HEK293 (cell line): ENCODE measurements around the gene DNAH1.

ENCODE experiments used
- GLI2 ChIP-seq: fragments of 450-650 bp; formaldehyde crosslinking; IDR thresholded peaks from 2 replicates; pipeline ENCODE4; 2017; ENCODE audit warnings: missing biosample characterization, missing genetic modification characterization, low read depth, borderline replicate concordance
- GLIS2 ChIP-seq: fragments of 450-650 bp; formaldehyde crosslinking; IDR thresholded peaks from 2 replicates; pipeline ENCODE4 v1.5.1; 2016; ENCODE audit warnings: missing biosample characterization, missing genetic modification characterization
- MZF1 ChIP-seq: fragments of 450-650 bp; formaldehyde crosslinking; IDR thresholded peaks from 2 replicates; pipeline ENCODE4 v1.5.1; 2017; ENCODE audit warnings: missing biosample characterization, missing genetic modification characterization, borderline replicate concordance
- SP7 ChIP-seq: fragments of 450-650 bp; formaldehyde crosslinking; IDR thresholded peaks from 2 replicates; pipeline ENCODE4 v1.5.1; 2016; ENCODE audit warnings: missing biosample characterization, missing genetic modification characterization
- TRIM28 ChIP-seq: IDR thresholded peaks from 2 replicates; pipeline ENCODE4 v1.6.1; 2011; ENCODE audit warnings: low read length, control low read depth, borderline replicate concordance
- WT1 ChIP-seq: fragments of 450-650 bp; formaldehyde crosslinking; IDR thresholded peaks from 2 replicates; pipeline ENCODE4 v1.5.1; 2016; ENCODE audit warnings: missing biosample characterization, missing genetic modification characterization
- ZBTB20 ChIP-seq: fragments of 450-650 bp; formaldehyde crosslinking; IDR thresholded peaks from 2 replicates; pipeline ENCODE4 v1.5.1; 2016; ENCODE audit warnings: missing biosample characterization, missing genetic modification characterization
- ZBTB8A ChIP-seq: fragments of 450-650 bp; formaldehyde crosslinking; IDR thresholded peaks from 2 replicates; pipeline ENCODE4 v1.5.1; 2016; ENCODE audit warnings: missing biosample characterization, missing genetic modification characterization
- ZFP69B ChIP-seq: fragments of 450-650 bp; formaldehyde crosslinking; IDR thresholded peaks from 2 replicates; pipeline ENCODE4 v1.5.1; 2016; ENCODE audit warnings: missing biosample characterization, missing genetic modification characterization
- ZIC2 ChIP-seq: fragments of 450-650 bp; formaldehyde crosslinking; IDR thresholded peaks from 2 replicates; pipeline ENCODE4 v1.5.1; 2016; ENCODE audit warnings: missing biosample characterization, missing genetic modification characterization
- ZNF138 ChIP-seq: fragments of 450-650 bp; formaldehyde crosslinking; IDR thresholded peaks from 2 replicates; pipeline ENCODE4 v1.5.1; 2016; ENCODE audit warnings: missing biosample characterization, missing genetic modification characterization, borderline replicate concordance
- ZNF157 ChIP-seq: fragments of 450-650 bp; formaldehyde crosslinking; IDR thresholded peaks from 2 replicates; pipeline ENCODE4 v1.5.1; 2016; ENCODE audit warnings: missing biosample characterization, missing genetic modification characterization
- ZNF169 ChIP-seq: fragments of 450-650 bp; formaldehyde crosslinking; IDR thresholded peaks from 2 replicates; pipeline ENCODE4 v1.5.1; 2016; ENCODE audit warnings: missing biosample characterization, missing genetic modification characterization
- ZNF221 ChIP-seq: fragments of 450-650 bp; formaldehyde crosslinking; IDR thresholded peaks from 2 replicates; pipeline ENCODE4 v1.5.1; 2017; ENCODE audit warnings: missing biosample characterization, missing genetic modification characterization, borderline replicate concordance
- ZNF24 ChIP-seq: fragments of 450-650 bp; formaldehyde crosslinking; IDR thresholded peaks from 2 replicates; pipeline ENCODE4 v1.5.1; 2016; ENCODE audit warnings: missing biosample characterization, missing genetic modification characterization
- ZNF530 ChIP-seq: fragments of 450-650 bp; formaldehyde crosslinking; IDR thresholded peaks from 2 replicates; pipeline ENCODE4 v1.5.1; 2016; ENCODE audit warnings: low read depth, missing biosample characterization, missing genetic modification characterization
- ZNF560 ChIP-seq: fragments of 450-650 bp; formaldehyde crosslinking; IDR thresholded peaks from 2 replicates; pipeline ENCODE4 v1.5.1; 2017; ENCODE audit warnings: missing biosample characterization, missing genetic modification characterization, borderline replicate concordance
- ZNF600 ChIP-seq: fragments of 450-650 bp; formaldehyde crosslinking; IDR thresholded peaks from 2 replicates; pipeline ENCODE4 v1.5.1; 2016; ENCODE audit warnings: missing biosample characterization, missing genetic modification characterization
- ZNF610 ChIP-seq: fragments of 450-650 bp; formaldehyde crosslinking; IDR thresholded peaks from 2 replicates; pipeline ENCODE4 v1.5.1; 2016; ENCODE audit warnings: missing biosample characterization, missing genetic modification characterization, borderline replicate concordance
- ZNF654 ChIP-seq: fragments of 450-650 bp; formaldehyde crosslinking; IDR thresholded peaks from 2 replicates; pipeline ENCODE4 v1.5.1; 2016; ENCODE audit warnings: low read depth, missing biosample characterization, missing genetic modification characterization
- ZNF658 ChIP-seq: fragments of 450-650 bp; formaldehyde crosslinking; IDR thresholded peaks from 2 replicates; pipeline ENCODE4; 2016; ENCODE audit warnings: missing biosample characterization, missing genetic modification characterization
- ZNF785 ChIP-seq: fragments of 450-650 bp; formaldehyde crosslinking; IDR thresholded peaks from 2 replicates; pipeline ENCODE4 v1.5.1; 2016; ENCODE audit warnings: missing biosample characterization, missing genetic modification characterization
- TF ChIP-seq, protein P1 (sequence below): fragments of 450-650 bp; formaldehyde crosslinking; IDR thresholded peaks from 2 replicates; pipeline ENCODE4 v1.5.1; 2017; ENCODE audit warnings: missing biosample characterization, missing genetic modification characterization
- TF ChIP-seq, protein P2 (sequence below): fragments of 450-650 bp; formaldehyde crosslinking; IDR thresholded peaks from 2 replicates; pipeline ENCODE4 v1.5.1; 2017; ENCODE audit warnings: missing biosample characterization, missing genetic modification characterization
- TF ChIP-seq, protein P3 (sequence below): fragments of 450-650 bp; formaldehyde crosslinking; IDR thresholded peaks from 2 replicates; pipeline ENCODE4 v1.5.1; 2017; ENCODE audit warnings: missing biosample characterization, missing genetic modification characterization
- TF ChIP-seq, protein P4 (sequence below): fragments of 450-650 bp; formaldehyde crosslinking; IDR thresholded peaks from 2 replicates; pipeline ENCODE4 v1.5.1; 2017; ENCODE audit warnings: missing biosample characterization, missing genetic modification characterization
- TF ChIP-seq, protein P5 (sequence below): fragments of 450-650 bp; IDR thresholded peaks from 2 replicates; pipeline ENCODE4 v1.5.1; 2018; ENCODE audit warnings: missing biosample characterization, mild to moderate bottlenecking, missing genetic modification characterization
- TF ChIP-seq, protein P6 (sequence below): fragments of 450-650 bp; formaldehyde crosslinking; IDR thresholded peaks from 2 replicates; pipeline ENCODE4; 2016; ENCODE audit warnings: missing biosample characterization, missing genetic modification characterization
- TF ChIP-seq, protein P7 (sequence below): fragments of 450-650 bp; formaldehyde crosslinking; IDR thresholded peaks from 2 replicates; pipeline ENCODE4 v1.5.1; 2017; ENCODE audit warnings: missing biosample characterization, missing genetic modification characterization

The DNAH1 gene

DNA sequence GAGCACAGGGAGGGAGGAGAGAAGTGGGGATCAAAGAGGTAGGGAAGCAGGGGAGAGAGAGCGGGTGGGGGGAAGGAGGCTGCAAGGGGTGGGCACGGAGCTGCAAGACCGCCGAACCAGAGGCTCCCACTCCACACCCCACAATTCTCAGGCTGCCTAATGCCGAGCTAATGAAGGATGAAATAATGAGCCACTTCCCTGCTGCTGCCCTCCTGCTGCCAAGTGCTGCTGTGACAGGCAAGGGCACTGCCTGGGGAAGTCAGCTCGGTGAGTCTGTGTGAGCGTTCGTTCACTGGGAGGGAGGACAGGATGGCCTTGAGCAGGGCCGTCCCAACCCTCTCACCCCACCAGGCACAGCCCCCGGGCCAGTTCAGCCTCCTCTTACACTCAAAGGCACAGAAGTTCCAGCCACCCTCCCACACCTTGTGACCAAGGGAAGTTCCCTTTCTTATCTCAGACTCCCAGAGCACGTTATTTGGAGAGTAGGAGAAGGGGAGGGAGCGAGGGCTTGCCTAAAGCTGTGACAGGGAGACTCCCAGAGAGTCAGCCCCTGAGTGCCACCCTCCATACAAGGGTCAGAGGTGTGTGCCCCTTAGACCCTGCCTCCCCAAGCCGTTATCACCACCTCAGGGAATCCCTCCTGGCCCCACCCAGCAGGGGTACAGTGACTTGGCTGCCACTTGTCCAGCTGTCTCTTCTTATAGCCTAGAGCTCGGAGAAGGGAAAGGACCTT lies 16.1 kb upstream of the DNAH1 start (continued):
- TF ChIP-seq, protein P1, sequence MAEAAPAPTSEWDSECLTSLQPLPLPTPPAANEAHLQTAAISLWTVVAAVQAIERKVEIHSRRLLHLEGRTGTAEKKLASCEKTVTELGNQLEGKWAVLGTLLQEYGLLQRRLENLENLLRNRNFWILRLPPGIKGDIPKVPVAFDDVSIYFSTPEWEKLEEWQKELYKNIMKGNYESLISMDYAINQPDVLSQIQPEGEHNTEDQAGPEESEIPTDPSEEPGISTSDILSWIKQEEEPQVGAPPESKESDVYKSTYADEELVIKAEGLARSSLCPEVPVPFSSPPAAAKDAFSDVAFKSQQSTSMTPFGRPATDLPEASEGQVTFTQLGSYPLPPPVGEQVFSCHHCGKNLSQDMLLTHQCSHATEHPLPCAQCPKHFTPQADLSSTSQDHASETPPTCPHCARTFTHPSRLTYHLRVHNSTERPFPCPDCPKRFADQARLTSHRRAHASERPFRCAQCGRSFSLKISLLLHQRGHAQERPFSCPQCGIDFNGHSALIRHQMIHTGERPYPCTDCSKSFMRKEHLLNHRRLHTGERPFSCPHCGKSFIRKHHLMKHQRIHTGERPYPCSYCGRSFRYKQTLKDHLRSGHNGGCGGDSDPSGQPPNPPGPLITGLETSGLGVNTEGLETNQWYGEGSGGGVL (tag by site-specific recombination), result peak; percentile 85
- TF ChIP-seq, protein P2, sequence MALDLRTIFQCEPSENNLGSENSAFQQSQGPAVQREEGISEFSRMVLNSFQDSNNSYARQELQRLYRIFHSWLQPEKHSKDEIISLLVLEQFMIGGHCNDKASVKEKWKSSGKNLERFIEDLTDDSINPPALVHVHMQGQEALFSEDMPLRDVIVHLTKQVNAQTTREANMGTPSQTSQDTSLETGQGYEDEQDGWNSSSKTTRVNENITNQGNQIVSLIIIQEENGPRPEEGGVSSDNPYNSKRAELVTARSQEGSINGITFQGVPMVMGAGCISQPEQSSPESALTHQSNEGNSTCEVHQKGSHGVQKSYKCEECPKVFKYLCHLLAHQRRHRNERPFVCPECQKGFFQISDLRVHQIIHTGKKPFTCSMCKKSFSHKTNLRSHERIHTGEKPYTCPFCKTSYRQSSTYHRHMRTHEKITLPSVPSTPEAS (tag by site-specific recombination), result no peak
- no peak for TF ChIP-seq ZNF169
- 0 out of 2 replicates have a peak, but pooled peaks have one; percentile 30 for TF ChIP-seq ZNF24
- no peak for TF ChIP-seq ZNF560 (tag by site-specific recombination)
- TF ChIP-seq, protein P3, sequence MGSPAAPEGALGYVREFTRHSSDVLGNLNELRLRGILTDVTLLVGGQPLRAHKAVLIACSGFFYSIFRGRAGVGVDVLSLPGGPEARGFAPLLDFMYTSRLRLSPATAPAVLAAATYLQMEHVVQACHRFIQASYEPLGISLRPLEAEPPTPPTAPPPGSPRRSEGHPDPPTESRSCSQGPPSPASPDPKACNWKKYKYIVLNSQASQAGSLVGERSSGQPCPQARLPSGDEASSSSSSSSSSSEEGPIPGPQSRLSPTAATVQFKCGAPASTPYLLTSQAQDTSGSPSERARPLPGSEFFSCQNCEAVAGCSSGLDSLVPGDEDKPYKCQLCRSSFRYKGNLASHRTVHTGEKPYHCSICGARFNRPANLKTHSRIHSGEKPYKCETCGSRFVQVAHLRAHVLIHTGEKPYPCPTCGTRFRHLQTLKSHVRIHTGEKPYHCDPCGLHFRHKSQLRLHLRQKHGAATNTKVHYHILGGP (tag by site-specific recombination), result no peak
- TF ChIP-seq, protein P4, sequence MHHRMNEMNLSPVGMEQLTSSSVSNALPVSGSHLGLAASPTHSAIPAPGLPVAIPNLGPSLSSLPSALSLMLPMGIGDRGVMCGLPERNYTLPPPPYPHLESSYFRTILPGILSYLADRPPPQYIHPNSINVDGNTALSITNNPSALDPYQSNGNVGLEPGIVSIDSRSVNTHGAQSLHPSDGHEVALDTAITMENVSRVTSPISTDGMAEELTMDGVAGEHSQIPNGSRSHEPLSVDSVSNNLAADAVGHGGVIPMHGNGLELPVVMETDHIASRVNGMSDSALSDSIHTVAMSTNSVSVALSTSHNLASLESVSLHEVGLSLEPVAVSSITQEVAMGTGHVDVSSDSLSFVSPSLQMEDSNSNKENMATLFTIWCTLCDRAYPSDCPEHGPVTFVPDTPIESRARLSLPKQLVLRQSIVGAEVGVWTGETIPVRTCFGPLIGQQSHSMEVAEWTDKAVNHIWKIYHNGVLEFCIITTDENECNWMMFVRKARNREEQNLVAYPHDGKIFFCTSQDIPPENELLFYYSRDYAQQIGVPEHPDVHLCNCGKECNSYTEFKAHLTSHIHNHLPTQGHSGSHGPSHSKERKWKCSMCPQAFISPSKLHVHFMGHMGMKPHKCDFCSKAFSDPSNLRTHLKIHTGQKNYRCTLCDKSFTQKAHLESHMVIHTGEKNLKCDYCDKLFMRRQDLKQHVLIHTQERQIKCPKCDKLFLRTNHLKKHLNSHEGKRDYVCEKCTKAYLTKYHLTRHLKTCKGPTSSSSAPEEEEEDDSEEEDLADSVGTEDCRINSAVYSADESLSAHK (tag by site-specific recombination), result no peak
- TF ChIP-seq, protein P5, sequence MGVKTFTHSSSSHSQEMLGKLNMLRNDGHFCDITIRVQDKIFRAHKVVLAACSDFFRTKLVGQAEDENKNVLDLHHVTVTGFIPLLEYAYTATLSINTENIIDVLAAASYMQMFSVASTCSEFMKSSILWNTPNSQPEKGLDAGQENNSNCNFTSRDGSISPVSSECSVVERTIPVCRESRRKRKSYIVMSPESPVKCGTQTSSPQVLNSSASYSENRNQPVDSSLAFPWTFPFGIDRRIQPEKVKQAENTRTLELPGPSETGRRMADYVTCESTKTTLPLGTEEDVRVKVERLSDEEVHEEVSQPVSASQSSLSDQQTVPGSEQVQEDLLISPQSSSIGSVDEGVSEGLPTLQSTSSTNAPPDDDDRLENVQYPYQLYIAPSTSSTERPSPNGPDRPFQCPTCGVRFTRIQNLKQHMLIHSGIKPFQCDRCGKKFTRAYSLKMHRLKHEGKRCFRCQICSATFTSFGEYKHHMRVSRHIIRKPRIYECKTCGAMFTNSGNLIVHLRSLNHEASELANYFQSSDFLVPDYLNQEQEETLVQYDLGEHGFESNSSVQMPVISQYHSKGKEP (tag by site-specific recombination), result no peak
- no peak for TF ChIP-seq TRIM28
- TF ChIP-seq ZIC2 (tag by site-specific recombination), result peak; percentile 69
- no peak for TF ChIP-seq ZNF530 (tag by site-specific recombination)
- TF ChIP-seq ZNF785 (tag by site-specific recombination), result no peak
- no peak for TF ChIP-seq ZFP69B (tag by site-specific recombination)
- TF ChIP-seq ZBTB20, result no peak
- no peak for TF ChIP-seq SP7
- no peak for TF ChIP-seq ZNF157 (tag by site-specific recombination)
- no peak for TF ChIP-seq MZF1 (tag by site-specific recombination)
- no peak for TF ChIP-seq ZNF138
- no peak for TF ChIP-seq ZNF610
- TF ChIP-seq WT1 (tag by site-specific recombination), result peak; percentile 72
- TF ChIP-seq ZBTB8A, result no peak
- TF ChIP-seq, protein P6, sequence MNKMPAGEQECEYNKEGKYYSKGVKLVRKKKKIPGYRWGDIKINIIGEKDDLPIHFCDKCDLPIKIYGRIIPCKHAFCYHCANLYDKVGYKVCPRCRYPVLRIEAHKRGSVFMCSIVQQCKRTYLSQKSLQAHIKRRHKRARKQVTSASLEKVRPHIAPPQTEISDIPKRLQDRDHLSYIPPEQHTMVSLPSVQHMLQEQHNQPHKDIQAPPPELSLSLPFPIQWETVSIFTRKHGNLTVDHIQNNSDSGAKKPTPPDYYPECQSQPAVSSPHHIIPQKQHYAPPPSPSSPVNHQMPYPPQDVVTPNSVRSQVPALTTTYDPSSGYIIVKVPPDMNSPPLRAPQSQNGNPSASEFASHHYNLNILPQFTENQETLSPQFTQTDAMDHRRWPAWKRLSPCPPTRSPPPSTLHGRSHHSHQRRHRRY (tag by site-specific recombination), result no peak
- TF ChIP-seq ZNF221, result no peak
- TF ChIP-seq ZNF600 (tag by site-specific recombination), result peak; percentile 64; the same call in 1 of the 2 replicates
- TF ChIP-seq ZNF658 (tag by site-specific recombination), result no peak
- TF ChIP-seq, protein P7, sequence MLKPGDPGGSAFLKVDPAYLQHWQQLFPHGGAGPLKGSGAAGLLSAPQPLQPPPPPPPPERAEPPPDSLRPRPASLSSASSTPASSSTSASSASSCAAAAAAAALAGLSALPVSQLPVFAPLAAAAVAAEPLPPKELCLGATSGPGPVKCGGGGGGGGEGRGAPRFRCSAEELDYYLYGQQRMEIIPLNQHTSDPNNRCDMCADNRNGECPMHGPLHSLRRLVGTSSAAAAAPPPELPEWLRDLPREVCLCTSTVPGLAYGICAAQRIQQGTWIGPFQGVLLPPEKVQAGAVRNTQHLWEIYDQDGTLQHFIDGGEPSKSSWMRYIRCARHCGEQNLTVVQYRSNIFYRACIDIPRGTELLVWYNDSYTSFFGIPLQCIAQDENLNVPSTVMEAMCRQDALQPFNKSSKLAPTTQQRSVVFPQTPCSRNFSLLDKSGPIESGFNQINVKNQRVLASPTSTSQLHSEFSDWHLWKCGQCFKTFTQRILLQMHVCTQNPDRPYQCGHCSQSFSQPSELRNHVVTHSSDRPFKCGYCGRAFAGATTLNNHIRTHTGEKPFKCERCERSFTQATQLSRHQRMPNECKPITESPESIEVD (tag by site-specific recombination), result no peak
- TF ChIP-seq GLIS2 (tag by site-specific recombination), result peak; percentile 27; the same call in 1 of the 2 replicates
- no peak for TF ChIP-seq ZNF654 (tag by site-specific recombination)
- TF ChIP-seq GLI2 (tag by site-specific recombination), result no peak
